Measurements from ENCODE around the gene GLCCI1.

DNA sequence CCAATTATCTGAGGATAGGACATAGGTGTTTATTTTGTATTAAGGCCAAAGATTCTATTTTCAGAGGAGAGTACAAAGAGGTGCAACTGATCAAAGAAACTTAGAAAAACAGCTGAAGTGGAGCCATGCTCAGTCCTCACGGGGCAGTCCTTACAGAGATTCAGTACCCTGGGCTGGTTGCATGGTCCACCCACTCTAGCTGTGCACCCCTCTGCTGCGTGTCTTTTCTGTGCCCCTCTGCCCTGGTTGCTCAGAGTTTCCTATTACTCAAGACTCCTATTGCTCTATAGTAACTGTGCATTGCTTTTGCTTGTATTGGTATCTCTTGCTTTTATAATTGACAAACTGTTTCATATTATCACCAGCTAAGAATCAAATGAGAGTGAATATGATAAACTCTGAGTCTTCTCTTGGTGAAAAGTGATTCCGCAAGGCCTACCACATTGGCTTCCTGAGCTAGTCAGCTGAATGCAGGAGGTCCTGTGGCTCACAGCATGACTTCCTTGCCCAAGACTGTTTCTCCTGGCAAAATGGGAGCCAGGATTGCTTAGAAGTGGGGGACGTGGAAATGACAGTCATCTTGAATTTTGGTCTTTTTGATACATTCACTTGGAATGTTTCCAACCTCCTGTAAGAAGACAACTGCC, 137.0 kb downstream of the GLCCI1 start:
- TF ChIP-seq CTCF (IDR thresholded peaks at IDR 0.05), result no peak
- TF ChIP-seq EP300 (IDR thresholded peaks at IDR 0.05; ENCODE audit: low read depth), result no peak
- TF ChIP-seq POLR2AphosphoS5 (IDR thresholded peaks at IDR 0.05), result no peak

All from transverse colon (tissue), 4 donors.